GM12878 (cell line): ENCODE results near the gene NKD1.

ENCODE experiments used
- CHD2 ChIP-seq: IDR thresholded peaks from 2 replicates; pipeline ENCODE4 v1.6.1; 2011; ENCODE audit warnings: low read depth, low read length, improper control_type of control experiment, borderline replicate concordance
- CTCF ChIP-seq, 3 experiments: IDR thresholded peaks in 2 of 3; conservative IDR thresholded peaks in 1 of 3; 2 replicates each; pipeline ENCODE4 v1.5.1; 2011; ENCODE audit warnings: low read depth in 3 of 3, low read length in 3 of 3, mild to moderate bottlenecking in 3 of 3, control low read depth in 2 of 3, moderate library complexity in 2 of 3, inconsistent platforms in 1 of 3, mixed read lengths in 1 of 3; ENCODE audit not compliant: control insufficient read depth in 2 of 3, insufficient read depth in 1 of 3; ENCODE audit errors: extremely low read depth in 1 of 3
- EP300 ChIP-seq, 2 experiments: fragments of 150-350 bp in 1 of 2; IDR thresholded peaks; 2 replicates each; pipeline ENCODE4 v1.6.1; 2011 to 2012; ENCODE audit warnings: low read depth in 2 of 2, low read length in 2 of 2, borderline replicate concordance in 1 of 2, improper control_type of control experiment in 1 of 2, inconsistent platforms in 1 of 2; ENCODE audit not compliant: control insufficient read depth in 1 of 2
- EZH2 ChIP-seq: IDR thresholded peaks from 2 replicates; pipeline ENCODE4 v1.6.1; 2012; ENCODE audit warnings: low read depth, mild to moderate bottlenecking, control low read depth, inconsistent platforms, low read length, borderline replicate concordance; ENCODE audit not compliant: control insufficient read depth
- MAX ChIP-seq: IDR thresholded peaks from 2 replicates; pipeline ENCODE4 v1.6.1; 2012; ENCODE audit warnings: low read depth, low read length, improper control_type of control experiment
- MLLT1 ChIP-seq: fragments of 450-650 bp; IDR thresholded peaks from 2 replicates; pipeline ENCODE4 v1.6.1; 2016; ENCODE audit warnings: mild to moderate bottlenecking
- MYC ChIP-seq: IDR thresholded peaks from 2 replicates; pipeline ENCODE4 v1.6.1; 2011; ENCODE audit warnings: mild to moderate bottlenecking, low read length, moderate library complexity, inconsistent platforms; ENCODE audit not compliant: insufficient read depth, insufficient replicate concordance, insufficient read length, severe bottlenecking
- POLR2A ChIP-seq: IDR thresholded peaks from 2 replicates; pipeline ENCODE4 v1.6.1; 2011; ENCODE audit warnings: low read depth, mild to moderate bottlenecking, low read length
- RCOR1 ChIP-seq: conservative IDR thresholded peaks from 2 replicates; pipeline ENCODE4 v1.6.1; 2012; ENCODE audit warnings: low read depth, low read length, improper control_type of control experiment
- REST ChIP-seq: IDR thresholded peaks from 2 replicates; pipeline ENCODE4 v1.6.1; 2012; ENCODE audit warnings: mild to moderate bottlenecking, low read depth, low read length
- SPI1 ChIP-seq: IDR thresholded peaks from 2 replicates; pipeline ENCODE4 v1.6.1; 2011; ENCODE audit warnings: low read depth, mild to moderate bottlenecking, low read length, moderate library complexity, borderline replicate concordance; ENCODE audit not compliant: insufficient read depth
- SUZ12 ChIP-seq: fragments of 200-600 bp; sonication (generic); IDR thresholded peaks from one replicate; pipeline ENCODE4 v1.6.1; 2018; ENCODE audit warnings: antibody characterized with exemption, mild to moderate bottlenecking; ENCODE audit not compliant: unreplicated experiment
- TAF1 ChIP-seq: IDR thresholded peaks from 2 replicates; pipeline ENCODE4 v1.6.1; 2011; ENCODE audit warnings: mild to moderate bottlenecking, low read depth, low read length, borderline replicate concordance
- ZNF592 ChIP-seq: fragments of 450-650 bp; IDR thresholded peaks from 2 replicates; pipeline ENCODE4 v1.6.1; 2017; ENCODE audit warnings: mild to moderate bottlenecking, moderate library complexity

GRCh38 chr16:50600582-50601283 lies 52.5 kb downstream of the NKD1 start:
- TF ChIP-seq SPI1 (no peak), EP300 (IDR thresholded peaks at IDR 0.05; ENCODE audit: borderline replicate concordance in 1 of 2, control insufficient read depth in 1 of 2, low read depth in 2 of 2, low read length in 2 of 2) (no peak), ZNF592 (no peak), MAX (no peak), POLR2A (no peak), CTCF (IDR thresholded peaks at IDR 0.05 in 2 of 3, conservative IDR thresholded peaks at IDR 0.05 in 1 of 3; ENCODE audit: control insufficient read depth in 2 of 3, extremely low read depth in 1 of 3, insufficient read depth in 1 of 3, low read depth in 3 of 3, low read length in 3 of 3) (no peak), SUZ12 (no peak), REST (no peak), TAF1 (no peak), MYC (no peak), MLLT1 (no peak), EZH2 (no peak), CHD2 (no peak), RCOR1 (no peak)
